OCI-LY3 (cell line): ENCODE measurements around the gene OR2T29.
"Not testable (repeated sequence)": the region's sequence is repeated elsewhere in the genome, so short reads cannot be mapped to it uniquely, and the experiment has no call there.

Source experiments
- EZH2phosphoT487 ChIP-seq: fragments of 200-600 bp; shearing (Covaris generic); IDR thresholded peaks from 2 replicates; pipeline ENCODE4 v1.6.1; 2018; ENCODE audit warnings: antibody characterized with exemption, mixed run types, low read depth
- TF ChIP-seq, protein P1 (sequence below): fragments of 200-600, 300-600 bp; sonication (generic); IDR thresholded peaks from 2 replicates; pipeline ENCODE4 v1.5.1; 2014; ENCODE audit warnings: antibody characterized with exemption, low read length, low read depth

DNA sequence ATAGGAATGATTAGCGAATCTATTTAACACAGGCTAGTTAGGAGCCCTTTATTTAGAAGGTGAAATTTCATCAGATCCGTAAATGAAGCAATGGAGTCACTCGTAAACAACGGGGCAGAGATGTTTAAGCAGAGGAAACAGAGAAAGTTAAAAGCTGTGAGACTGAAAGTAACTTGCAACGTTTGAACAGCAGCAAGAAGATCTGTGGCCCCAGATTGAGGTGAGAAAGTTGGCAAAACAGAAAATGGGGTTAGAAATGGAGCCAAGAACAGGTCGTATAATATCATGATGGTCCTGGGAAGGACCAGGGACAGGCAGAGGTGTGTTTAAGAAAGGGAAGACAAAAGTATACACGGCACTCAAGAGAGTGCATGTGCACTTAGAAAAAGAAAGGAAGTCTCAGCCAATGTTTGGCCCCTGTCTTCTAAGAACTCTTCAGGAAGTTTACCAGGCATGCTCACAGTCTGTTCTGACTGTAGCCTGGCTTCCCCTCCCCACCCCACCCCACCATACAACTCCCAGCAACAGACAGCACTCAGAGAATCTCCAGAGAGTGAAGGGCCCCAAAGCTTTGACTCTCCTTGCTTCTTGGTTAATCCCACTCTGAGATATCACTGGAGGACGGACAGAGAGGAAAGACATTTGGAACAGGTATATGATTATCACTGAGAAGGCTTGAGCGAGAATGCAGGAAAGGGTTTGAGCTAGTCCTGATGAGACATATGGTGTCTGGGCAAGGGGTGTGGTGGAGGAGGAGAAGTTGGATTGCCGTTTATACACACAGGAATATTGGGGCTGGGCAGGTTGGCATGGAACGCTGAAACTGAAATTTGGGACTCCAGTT, 3.2 kb upstream of the OR2T29 start:
- TF ChIP-seq, protein P1, sequence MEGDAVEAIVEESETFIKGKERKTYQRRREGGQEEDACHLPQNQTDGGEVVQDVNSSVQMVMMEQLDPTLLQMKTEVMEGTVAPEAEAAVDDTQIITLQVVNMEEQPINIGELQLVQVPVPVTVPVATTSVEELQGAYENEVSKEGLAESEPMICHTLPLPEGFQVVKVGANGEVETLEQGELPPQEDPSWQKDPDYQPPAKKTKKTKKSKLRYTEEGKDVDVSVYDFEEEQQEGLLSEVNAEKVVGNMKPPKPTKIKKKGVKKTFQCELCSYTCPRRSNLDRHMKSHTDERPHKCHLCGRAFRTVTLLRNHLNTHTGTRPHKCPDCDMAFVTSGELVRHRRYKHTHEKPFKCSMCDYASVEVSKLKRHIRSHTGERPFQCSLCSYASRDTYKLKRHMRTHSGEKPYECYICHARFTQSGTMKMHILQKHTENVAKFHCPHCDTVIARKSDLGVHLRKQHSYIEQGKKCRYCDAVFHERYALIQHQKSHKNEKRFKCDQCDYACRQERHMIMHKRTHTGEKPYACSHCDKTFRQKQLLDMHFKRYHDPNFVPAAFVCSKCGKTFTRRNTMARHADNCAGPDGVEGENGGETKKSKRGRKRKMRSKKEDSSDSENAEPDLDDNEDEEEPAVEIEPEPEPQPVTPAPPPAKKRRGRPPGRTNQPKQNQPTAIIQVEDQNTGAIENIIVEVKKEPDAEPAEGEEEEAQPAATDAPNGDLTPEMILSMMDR = not testable (repeated sequence)
- not testable (repeated sequence) for TF ChIP-seq EZH2phosphoT487
